ENCODE measurements around the gene NME2.
"Not testable (repeated sequence)": the region's sequence is repeated elsewhere in the genome, so short reads cannot be mapped to it uniquely, and the experiment has no call there.

The NME2 gene

DNA sequence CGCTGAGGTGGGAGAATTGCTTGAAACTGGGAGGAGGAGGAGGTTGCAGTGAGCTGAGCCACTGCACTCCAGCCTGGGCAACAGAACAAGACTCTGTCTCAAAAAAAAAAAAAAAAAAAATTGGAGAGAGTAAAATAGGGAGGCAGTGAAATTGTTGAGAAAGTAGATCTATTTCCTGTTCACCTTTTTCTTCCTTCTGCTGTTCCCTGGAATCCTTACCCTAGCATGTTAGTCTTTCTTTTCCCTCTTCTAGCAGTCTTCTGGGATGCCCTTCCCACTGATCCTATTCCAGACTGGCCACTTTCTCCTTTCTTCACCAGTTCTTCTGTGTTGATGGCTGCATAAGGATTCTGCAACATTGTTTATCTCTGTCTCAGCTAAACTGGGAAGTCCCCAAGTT is 3.1 kb downstream of the NME2 start:
- Histone ChIP-seq H3K9me3 (ENCODE audit: control insufficient read depth in 2 of 2, low read length in 2 of 2) (no peaks in the 10 kb centered on the region), H3K27ac (ENCODE audit: low read depth in 2 of 2, low read length in 2 of 2) (no peak overlapping the region), H3K27me3 (ENCODE audit: control insufficient read depth in 2 of 2, insufficient read depth in 2 of 2, low read length in 2 of 2) (no peaks in the 10 kb centered on the region), H3K4me1 (ENCODE audit: control insufficient read depth in 2 of 2, insufficient read depth in 2 of 2, low read length in 2 of 2) (peaks cover 15 to 18% of the 10 kb centered on the region in 2 donors), H3K36me3 (ENCODE audit: control insufficient read depth in 2 of 2, insufficient read depth in 2 of 2, low read length in 2 of 2) (peaks cover 7 to 17% of the 10 kb centered on the region in 2 donors), H3K9ac (ENCODE audit: low read depth in 1 of 2, low read length in 2 of 2) (no peak overlapping the region), H3K4me3 (ENCODE audit: low read length in 2 of 2) (no peak overlapping the region)

DNA sequence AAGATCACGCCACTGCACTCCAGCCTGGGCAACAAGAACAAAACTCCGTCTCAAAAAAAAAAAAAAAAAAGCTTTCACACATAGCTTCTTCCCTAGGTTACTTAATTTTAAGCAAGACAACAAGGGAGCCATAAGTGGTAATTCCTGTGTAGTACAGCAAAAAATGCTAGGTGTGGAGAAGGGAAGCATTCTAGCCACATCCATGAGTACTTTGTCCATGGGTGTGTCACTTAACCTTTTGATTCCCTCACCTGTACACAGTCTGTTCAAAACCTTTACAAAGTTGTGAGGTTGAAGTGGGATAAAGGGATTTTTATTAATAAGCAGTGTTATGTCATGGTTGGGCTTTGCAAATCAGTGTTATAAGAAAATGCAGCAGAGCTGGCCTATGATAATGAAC is 4.5 kb downstream of the NME2 start:
- H3K27ac ChIP-seq (ENCODE audit: low read depth in 2 of 2, low read length in 2 of 2): no peak overlapping the region
- no peaks in the 10 kb centered on the region for H3K27me3 ChIP-seq (ENCODE audit: control insufficient read depth in 2 of 2, insufficient read depth in 2 of 2, low read length in 2 of 2)
- peaks cover 7 to 17% of the 10 kb centered on the region in 2 donors for H3K36me3 ChIP-seq (ENCODE audit: control insufficient read depth in 2 of 2, insufficient read depth in 2 of 2, low read length in 2 of 2)
- H3K9me3 ChIP-seq (ENCODE audit: control insufficient read depth in 2 of 2, low read length in 2 of 2): no peaks in the 10 kb centered on the region
- H3K4me1 ChIP-seq (ENCODE audit: control insufficient read depth in 2 of 2, insufficient read depth in 2 of 2, low read length in 2 of 2): peaks cover 8 to 13% of the 10 kb centered on the region in 2 donors
- no peak overlapping the region for H3K4me3 ChIP-seq (ENCODE audit: low read length in 2 of 2)
- no peak overlapping the region for H3K9ac ChIP-seq (ENCODE audit: low read depth in 1 of 2, low read length in 2 of 2)

DNA sequence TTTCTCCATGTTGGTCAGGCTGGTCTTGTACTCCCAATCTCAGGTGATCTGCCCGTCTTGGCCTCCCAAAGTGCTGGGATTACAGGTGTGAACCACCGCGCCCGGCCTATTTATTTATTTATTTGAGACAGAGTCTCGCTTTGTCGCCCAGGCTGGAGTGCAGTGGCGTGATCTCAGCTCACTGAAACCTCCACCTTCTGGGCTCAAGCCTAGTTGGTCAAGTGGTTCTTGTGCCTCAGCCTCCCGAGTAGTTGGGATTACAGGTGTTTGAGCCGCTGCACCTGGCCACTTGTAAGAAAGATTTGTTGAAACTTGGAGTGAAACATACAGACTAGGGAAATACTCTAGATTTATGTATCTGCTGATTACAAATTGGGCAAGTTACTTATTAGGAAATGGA is 5.8 kb downstream of the NME2 start:
- not testable (repeated sequence) for H3K9me3 ChIP-seq (ENCODE audit: control insufficient read depth in 2 of 2, low read length in 2 of 2); H3K4me3 ChIP-seq (ENCODE audit: low read length in 2 of 2); H3K27ac ChIP-seq (ENCODE audit: low read depth in 2 of 2, low read length in 2 of 2); H3K27me3 ChIP-seq (ENCODE audit: control insufficient read depth in 2 of 2, insufficient read depth in 2 of 2, low read length in 2 of 2); H3K9ac ChIP-seq (ENCODE audit: low read depth in 1 of 2, low read length in 2 of 2)
- peaks cover 7 to 17% of the 10 kb centered on the region in 2 donors for H3K36me3 ChIP-seq (ENCODE audit: control insufficient read depth in 2 of 2, insufficient read depth in 2 of 2, low read length in 2 of 2)
- peaks cover 5 to 12% of the 10 kb centered on the region in 2 donors for H3K4me1 ChIP-seq (ENCODE audit: control insufficient read depth in 2 of 2, insufficient read depth in 2 of 2, low read length in 2 of 2)

DNA sequence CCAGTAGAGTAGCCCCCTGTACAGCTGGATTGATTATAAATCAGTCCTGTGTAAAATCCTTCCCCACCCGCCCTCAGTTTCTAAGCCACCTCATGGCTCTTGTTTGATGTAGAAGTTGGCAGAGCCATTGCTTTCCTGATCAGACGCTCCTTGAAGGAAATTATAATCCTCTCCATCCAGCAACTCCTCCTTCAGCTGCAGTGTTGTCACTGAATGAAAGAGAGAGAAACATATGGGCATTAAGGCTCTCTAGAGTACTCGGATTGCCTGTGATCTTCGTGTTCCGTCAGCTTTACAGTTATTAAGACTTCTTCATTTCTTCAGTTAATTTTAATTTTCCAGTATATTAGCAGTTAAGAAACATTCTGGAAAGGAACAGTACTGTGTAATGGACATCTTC is 14.3 kb downstream of the NME2 start:
- H3K36me3 ChIP-seq (ENCODE audit: control insufficient read depth in 2 of 2, insufficient read depth in 2 of 2, low read length in 2 of 2): peaks cover 13 to 21% of the 10 kb centered on the region in 2 donors
- no peaks in the 10 kb centered on the region for H3K27me3 ChIP-seq (ENCODE audit: control insufficient read depth in 2 of 2, insufficient read depth in 2 of 2, low read length in 2 of 2)
- no peaks in the 10 kb centered on the region for H3K9me3 ChIP-seq (ENCODE audit: control insufficient read depth in 2 of 2, low read length in 2 of 2)
- H3K9ac ChIP-seq (ENCODE audit: low read depth in 1 of 2, low read length in 2 of 2): no peak overlapping the region
- H3K4me1 ChIP-seq (ENCODE audit: control insufficient read depth in 2 of 2, insufficient read depth in 2 of 2, low read length in 2 of 2): no peaks in the 10 kb centered on the region
- H3K27ac ChIP-seq (ENCODE audit: low read depth in 2 of 2, low read length in 2 of 2): no peak overlapping the region
- H3K4me3 ChIP-seq (ENCODE audit: low read length in 2 of 2): no peak overlapping the region

DNA sequence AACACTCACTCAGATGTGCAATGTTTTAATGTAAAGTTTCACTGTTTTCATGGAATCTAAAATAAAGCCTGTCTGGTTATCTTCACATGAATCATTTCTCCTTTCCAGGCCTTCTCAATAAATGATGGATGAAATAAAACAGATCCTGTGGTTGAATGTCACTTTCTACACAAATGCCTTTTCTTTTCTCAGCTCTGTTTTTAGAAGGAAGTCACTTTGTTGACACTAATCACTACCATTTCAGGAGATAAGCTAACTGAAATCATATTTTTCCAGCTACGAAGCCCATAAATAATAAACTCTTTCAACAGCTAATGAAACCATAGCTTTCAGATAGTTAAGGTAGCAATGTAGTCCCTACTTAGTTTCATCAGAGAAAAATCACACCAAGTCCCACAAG is 17.9 kb downstream of the NME2 start:
- no peak overlapping the region for H3K9ac ChIP-seq (ENCODE audit: low read depth in 1 of 2, low read length in 2 of 2)
- no peaks in the 10 kb centered on the region for H3K9me3 ChIP-seq (ENCODE audit: control insufficient read depth in 2 of 2, low read length in 2 of 2)
- no peaks in the 10 kb centered on the region for H3K27me3 ChIP-seq (ENCODE audit: control insufficient read depth in 2 of 2, insufficient read depth in 2 of 2, low read length in 2 of 2)
- H3K4me1 ChIP-seq (ENCODE audit: control insufficient read depth in 2 of 2, insufficient read depth in 2 of 2, low read length in 2 of 2): no peaks in the 10 kb centered on the region
- no peak overlapping the region for H3K4me3 ChIP-seq (ENCODE audit: low read length in 2 of 2)
- peaks cover 22 to 29% of the 10 kb centered on the region in 2 donors for H3K36me3 ChIP-seq (ENCODE audit: control insufficient read depth in 2 of 2, insufficient read depth in 2 of 2, low read length in 2 of 2)
- H3K27ac ChIP-seq (ENCODE audit: low read depth in 2 of 2, low read length in 2 of 2): no peak overlapping the region

DNA sequence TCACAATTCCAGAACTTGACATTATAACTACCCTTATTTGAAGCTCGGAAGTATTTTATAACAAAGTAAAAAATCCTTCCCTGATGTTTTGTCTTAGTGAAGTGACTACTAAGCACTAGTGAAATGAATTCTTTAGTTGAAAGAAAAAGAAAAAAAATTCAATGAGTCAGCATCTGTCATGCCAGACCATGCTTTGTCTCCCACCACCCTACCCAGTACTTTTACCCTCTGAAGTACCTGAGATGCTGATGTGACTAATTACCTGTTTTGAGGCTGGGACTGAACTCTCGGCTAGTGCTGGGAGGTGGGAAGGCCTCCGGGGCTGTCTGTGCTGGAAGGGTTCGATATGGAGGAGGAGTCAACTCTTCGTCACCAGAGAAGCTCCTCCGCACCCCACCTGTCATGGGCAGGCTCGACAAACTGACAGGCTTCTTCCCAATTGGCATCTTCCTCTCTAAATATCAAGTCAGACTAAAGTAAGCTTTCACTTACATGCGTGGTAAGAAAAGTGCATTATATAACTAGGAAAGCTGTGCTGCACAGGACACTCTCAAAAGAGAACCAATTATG is 19.6 kb downstream of the NME2 start:
- H3K9me3 ChIP-seq (ENCODE audit: control insufficient read depth in 2 of 2, low read length in 2 of 2): no peaks in the 10 kb centered on the region
- H3K4me3 ChIP-seq (ENCODE audit: low read length in 2 of 2): no peak overlapping the region
- H3K36me3 ChIP-seq (ENCODE audit: control insufficient read depth in 2 of 2, insufficient read depth in 2 of 2, low read length in 2 of 2): peaks cover 26 to 30% of the 10 kb centered on the region in 2 donors
- H3K9ac ChIP-seq (ENCODE audit: low read depth in 1 of 2, low read length in 2 of 2): no peak overlapping the region
- no peak overlapping the region for H3K27ac ChIP-seq (ENCODE audit: low read depth in 2 of 2, low read length in 2 of 2)
- no peaks in the 10 kb centered on the region for H3K27me3 ChIP-seq (ENCODE audit: control insufficient read depth in 2 of 2, insufficient read depth in 2 of 2, low read length in 2 of 2)
- H3K4me1 ChIP-seq (ENCODE audit: control insufficient read depth in 2 of 2, insufficient read depth in 2 of 2, low read length in 2 of 2): no peaks in the 10 kb centered on the region

DNA sequence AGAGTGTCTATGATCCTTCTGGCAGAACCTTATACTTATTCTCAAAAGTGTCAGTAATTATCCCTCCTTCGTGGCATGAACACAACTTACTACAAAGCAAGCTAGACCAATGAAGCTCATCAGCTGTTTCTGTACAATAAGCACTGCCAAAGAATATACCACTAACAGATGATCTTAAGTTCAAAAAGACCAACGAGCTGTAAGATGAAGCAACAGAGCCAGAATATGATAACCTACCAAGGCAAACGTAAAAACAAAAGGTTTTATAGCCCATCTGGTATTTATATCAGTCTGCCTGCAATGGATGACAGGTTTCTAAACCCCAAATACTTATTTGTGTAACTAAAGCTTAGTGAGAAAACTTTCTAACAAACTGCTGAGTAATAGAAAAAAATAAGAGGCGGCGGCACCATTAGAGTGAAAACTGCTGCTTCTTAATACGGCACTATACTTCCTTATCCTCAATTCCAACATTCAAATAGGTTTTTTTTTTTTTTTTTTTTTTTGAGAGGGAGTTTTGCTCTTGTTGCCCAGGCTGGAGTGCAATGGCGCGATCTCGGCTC is 22.1 kb downstream of the NME2 start:
- Histone ChIP-seq H3K36me3 (ENCODE audit: control insufficient read depth in 2 of 2, insufficient read depth in 2 of 2, low read length in 2 of 2) (peaks cover 36 to 42% of the 10 kb centered on the region in 2 donors), H3K27ac (ENCODE audit: low read depth in 2 of 2, low read length in 2 of 2) (no peak overlapping the region), H3K4me1 (ENCODE audit: control insufficient read depth in 2 of 2, insufficient read depth in 2 of 2, low read length in 2 of 2) (no peaks in the 10 kb centered on the region), H3K4me3 (ENCODE audit: low read length in 2 of 2) (no peak overlapping the region), H3K27me3 (ENCODE audit: control insufficient read depth in 2 of 2, insufficient read depth in 2 of 2, low read length in 2 of 2) (no peaks in the 10 kb centered on the region), H3K9me3 (ENCODE audit: control insufficient read depth in 2 of 2, low read length in 2 of 2) (no peaks in the 10 kb centered on the region), H3K9ac (ENCODE audit: low read depth in 1 of 2, low read length in 2 of 2) (no peak overlapping the region)

DNA sequence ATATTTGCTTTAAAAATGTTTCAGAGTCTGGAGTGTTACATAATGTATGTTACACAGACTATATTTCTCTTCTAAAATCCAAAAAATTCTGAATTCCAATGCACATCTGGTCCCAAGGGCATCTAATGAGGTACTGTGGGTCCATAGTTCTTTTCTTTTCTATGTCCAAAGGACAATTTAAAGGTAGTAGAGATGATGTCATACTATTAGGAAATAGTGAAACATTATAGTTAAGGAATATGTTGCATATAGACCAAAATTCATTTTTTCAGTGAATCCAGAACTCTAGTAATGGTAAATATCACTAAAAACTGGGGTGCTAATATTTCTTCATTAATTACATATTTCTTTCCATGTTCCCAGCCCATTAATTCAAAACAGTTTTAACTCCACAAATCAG is 23.0 kb downstream of the NME2 start:
- Histone ChIP-seq H3K27ac (ENCODE audit: low read depth in 2 of 2, low read length in 2 of 2) (no peak overlapping the region), H3K4me3 (ENCODE audit: low read length in 2 of 2) (no peak overlapping the region), H3K27me3 (ENCODE audit: control insufficient read depth in 2 of 2, insufficient read depth in 2 of 2, low read length in 2 of 2) (no peaks in the 10 kb centered on the region), H3K36me3 (ENCODE audit: control insufficient read depth in 2 of 2, insufficient read depth in 2 of 2, low read length in 2 of 2) (peaks cover 35 to 47% of the 10 kb centered on the region in 2 donors), H3K9me3 (ENCODE audit: control insufficient read depth in 2 of 2, low read length in 2 of 2) (no peaks in the 10 kb centered on the region), H3K4me1 (ENCODE audit: control insufficient read depth in 2 of 2, insufficient read depth in 2 of 2, low read length in 2 of 2) (no peaks in the 10 kb centered on the region), H3K9ac (ENCODE audit: low read depth in 1 of 2, low read length in 2 of 2) (no peak overlapping the region)

DNA sequence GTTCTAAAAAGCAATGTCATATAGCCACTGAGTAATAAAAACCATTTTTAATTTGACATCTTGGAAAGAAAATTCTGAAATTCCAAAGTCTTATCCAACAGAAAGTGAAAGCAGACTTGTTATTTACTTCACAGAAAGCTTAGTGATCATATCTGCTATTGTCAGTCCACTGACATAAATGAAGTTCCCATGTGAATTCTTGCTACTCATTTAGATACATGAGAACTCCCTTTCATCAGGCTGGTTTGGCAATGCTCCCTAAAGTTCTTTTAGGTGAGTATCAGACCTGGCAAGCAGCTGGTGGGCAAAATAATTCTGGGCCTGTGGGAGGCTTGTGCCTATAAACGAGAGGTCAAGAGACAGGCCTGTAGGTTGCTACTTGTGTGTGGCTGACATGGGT is 23.4 kb downstream of the NME2 start:
- no peaks in the 10 kb centered on the region for H3K4me1 ChIP-seq (ENCODE audit: control insufficient read depth in 2 of 2, insufficient read depth in 2 of 2, low read length in 2 of 2)
- no peak overlapping the region for H3K4me3 ChIP-seq (ENCODE audit: low read length in 2 of 2)
- no peaks in the 10 kb centered on the region for H3K27me3 ChIP-seq (ENCODE audit: control insufficient read depth in 2 of 2, insufficient read depth in 2 of 2, low read length in 2 of 2)
- H3K9me3 ChIP-seq (ENCODE audit: control insufficient read depth in 2 of 2, low read length in 2 of 2): no peaks in the 10 kb centered on the region
- peaks cover 35 to 44% of the 10 kb centered on the region in 2 donors for H3K36me3 ChIP-seq (ENCODE audit: control insufficient read depth in 2 of 2, insufficient read depth in 2 of 2, low read length in 2 of 2)
- H3K27ac ChIP-seq (ENCODE audit: low read depth in 2 of 2, low read length in 2 of 2): no peak overlapping the region
- no peak overlapping the region for H3K9ac ChIP-seq (ENCODE audit: low read depth in 1 of 2, low read length in 2 of 2)

DNA sequence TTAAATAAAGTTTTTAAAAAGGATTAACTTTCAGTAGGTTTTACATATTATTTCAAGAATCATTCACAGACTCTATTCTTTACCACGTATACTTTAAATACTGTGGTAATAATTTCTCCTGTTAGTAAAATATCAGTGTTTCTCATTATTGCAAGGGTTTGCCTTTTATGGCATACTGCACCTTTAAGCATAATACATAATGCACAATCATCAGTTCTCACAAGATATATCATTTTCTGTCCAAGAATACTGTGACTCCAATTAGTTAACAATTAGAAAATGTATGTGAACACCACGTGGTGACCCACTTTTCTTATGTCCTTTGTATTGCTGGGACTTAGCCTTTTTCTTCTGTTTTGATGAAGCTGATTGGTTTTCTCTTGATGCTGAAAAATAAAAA is 25.7 kb downstream of the NME2 start:
- Histone ChIP-seq H3K4me1 (ENCODE audit: control insufficient read depth in 2 of 2, insufficient read depth in 2 of 2, low read length in 2 of 2) (no peaks in the 10 kb centered on the region), H3K27ac (ENCODE audit: low read depth in 2 of 2, low read length in 2 of 2) (no peak overlapping the region), H3K27me3 (ENCODE audit: control insufficient read depth in 2 of 2, insufficient read depth in 2 of 2, low read length in 2 of 2) (no peaks in the 10 kb centered on the region), H3K4me3 (ENCODE audit: low read length in 2 of 2) (no peak overlapping the region), H3K9ac (ENCODE audit: low read depth in 1 of 2, low read length in 2 of 2) (no peak overlapping the region), H3K9me3 (ENCODE audit: control insufficient read depth in 2 of 2, low read length in 2 of 2) (no peaks in the 10 kb centered on the region), H3K36me3 (ENCODE audit: control insufficient read depth in 2 of 2, insufficient read depth in 2 of 2, low read length in 2 of 2) (peaks cover 34 to 46% of the 10 kb centered on the region in 2 donors)

All from mucosa of rectum (tissue), 2 donors.